Measurements from ENCODE around the gene ADAMTS3. TPM values are rescaled to one million over a fixed set of nuclear protein-coding genes. Genes with fewer than 3 reads are reported as not detected.

ADAMTS3 gene
- total and polyA plus RNA-seq, 12 donors: 1.0 to 13.1 (median 2.2) TPM

DNA sequence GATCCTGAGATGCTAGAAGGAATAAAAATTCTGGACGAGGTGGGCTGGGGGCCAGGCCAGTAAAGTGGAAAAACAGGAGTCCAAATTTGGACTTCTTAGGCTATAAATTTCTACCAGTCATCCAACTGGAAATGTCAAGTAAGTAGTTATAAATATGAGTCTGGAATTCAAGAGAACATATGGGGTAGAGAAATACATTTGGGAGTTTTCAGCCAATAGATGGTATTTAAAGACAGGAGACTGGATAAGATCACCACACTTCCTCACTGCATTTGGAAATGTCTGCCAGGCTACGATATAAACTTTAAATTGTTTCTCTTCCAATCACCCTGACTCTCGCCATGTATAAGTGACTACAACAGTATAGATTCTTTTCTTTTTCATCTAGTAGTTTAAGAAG is 294.8 kb downstream of the ADAMTS3 start:
- intact Hi-C loops (cut with DNase I): no loop called here
- TF ChIP-seq, protein P1, sequence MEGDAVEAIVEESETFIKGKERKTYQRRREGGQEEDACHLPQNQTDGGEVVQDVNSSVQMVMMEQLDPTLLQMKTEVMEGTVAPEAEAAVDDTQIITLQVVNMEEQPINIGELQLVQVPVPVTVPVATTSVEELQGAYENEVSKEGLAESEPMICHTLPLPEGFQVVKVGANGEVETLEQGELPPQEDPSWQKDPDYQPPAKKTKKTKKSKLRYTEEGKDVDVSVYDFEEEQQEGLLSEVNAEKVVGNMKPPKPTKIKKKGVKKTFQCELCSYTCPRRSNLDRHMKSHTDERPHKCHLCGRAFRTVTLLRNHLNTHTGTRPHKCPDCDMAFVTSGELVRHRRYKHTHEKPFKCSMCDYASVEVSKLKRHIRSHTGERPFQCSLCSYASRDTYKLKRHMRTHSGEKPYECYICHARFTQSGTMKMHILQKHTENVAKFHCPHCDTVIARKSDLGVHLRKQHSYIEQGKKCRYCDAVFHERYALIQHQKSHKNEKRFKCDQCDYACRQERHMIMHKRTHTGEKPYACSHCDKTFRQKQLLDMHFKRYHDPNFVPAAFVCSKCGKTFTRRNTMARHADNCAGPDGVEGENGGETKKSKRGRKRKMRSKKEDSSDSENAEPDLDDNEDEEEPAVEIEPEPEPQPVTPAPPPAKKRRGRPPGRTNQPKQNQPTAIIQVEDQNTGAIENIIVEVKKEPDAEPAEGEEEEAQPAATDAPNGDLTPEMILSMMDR (IDR thresholded peaks at IDR 0.05): no peak
- no peak for TF ChIP-seq POLR2A (IDR thresholded peaks at IDR 0.05)
- Histone ChIP-seq H3K4me3 (no peak overlapping the region), H3K36me3 (replicated peaks in 1 of 2) (no peaks in the 10 kb centered on the region), H3K27me3 (no peaks in the 10 kb centered on the region), H3K9me3 (replicated peaks in 1 of 3) (no peaks in the 10 kb centered on the region), H3K4me1 (replicated peaks in 1 of 2) (no peaks in the 10 kb centered on the region), H3K27ac (no peak overlapping the region)
- WGBS, 4 donors: 67 to 78% (median 72%) methylated on average over 3 of the region's 3 CpGs
- no peak for DNase-seq

DNA sequence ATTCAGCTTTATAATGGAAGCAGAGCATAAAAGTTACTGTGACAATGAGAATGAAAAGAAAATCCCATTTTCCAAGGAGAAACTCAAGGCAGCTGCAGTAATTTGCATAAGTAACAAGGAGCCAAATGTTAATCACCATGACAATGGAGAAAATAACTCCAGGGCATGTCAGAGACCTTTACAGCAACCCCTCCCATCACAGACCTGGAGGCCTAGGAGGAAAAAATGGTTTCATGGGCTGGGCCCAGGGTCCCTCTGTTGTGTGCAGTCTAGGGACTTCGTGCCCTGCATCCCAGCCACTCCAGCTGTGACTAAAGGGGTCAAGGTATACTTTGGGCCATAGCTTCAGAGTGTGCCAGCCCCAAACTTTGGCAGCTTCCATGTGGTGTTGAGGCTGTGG is 313.8 kb downstream of the ADAMTS3 start:
- DNase-seq: no peak
- WGBS, 4 donors: 50 to 100% (median 75%) methylated on average over 1 of the region's 1 CpG
- TF ChIP-seq, protein P1 (IDR thresholded peaks at IDR 0.05): no peak
- TF ChIP-seq POLR2A (IDR thresholded peaks at IDR 0.05): no peak
- Histone ChIP-seq H3K9me3 (replicated peaks in 1 of 3) (no peaks in the 10 kb centered on the region), H3K27ac (no peak overlapping the region), H3K4me1 (replicated peaks in 1 of 2) (no peaks in the 10 kb centered on the region), H3K36me3 (replicated peaks in 1 of 2) (no peaks in the 10 kb centered on the region), H3K4me3 (no peak overlapping the region), H3K27me3 (no peaks in the 10 kb centered on the region)
- intact Hi-C loops (cut with DNase I): no loop called here

DNA sequence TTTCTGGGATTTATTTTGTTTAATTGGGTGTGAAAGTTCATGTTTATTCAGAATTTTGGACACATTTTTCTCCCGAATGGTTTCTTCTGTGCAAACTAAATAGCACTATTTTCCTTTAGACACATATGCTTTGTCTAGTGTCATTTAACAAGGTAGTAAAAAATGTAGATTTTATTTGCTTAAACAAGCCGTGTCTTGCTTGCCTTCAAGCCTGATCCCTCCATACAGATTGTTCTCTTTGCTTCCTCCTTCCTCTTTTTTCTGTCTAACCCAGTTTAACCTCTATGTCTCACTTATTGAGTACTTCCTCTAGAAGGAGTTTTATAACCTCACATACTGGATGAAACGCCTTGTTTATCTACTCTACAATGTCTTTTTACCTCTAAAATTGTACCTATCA is 325.4 kb downstream of the ADAMTS3 start:
- no peaks in the 10 kb centered on the region for H3K4me1 ChIP-seq (replicated peaks in 1 of 2)
- H3K9me3 ChIP-seq (replicated peaks in 1 of 3): no peaks in the 10 kb centered on the region
- no peak overlapping the region for H3K4me3 ChIP-seq
- WGBS, 4 donors: 35 to 53% (median 41%) methylated on average over 3 of the region's 3 CpGs
- no peaks in the 10 kb centered on the region for H3K27me3 ChIP-seq
- intact Hi-C loops (cut with DNase I): no loop called here
- no peak for TF ChIP-seq POLR2A (IDR thresholded peaks at IDR 0.05)
- TF ChIP-seq, protein P1 (IDR thresholded peaks at IDR 0.05): no peak
- DNase-seq: no peak
- no peaks in the 10 kb centered on the region for H3K36me3 ChIP-seq (replicated peaks in 1 of 2)
- no peak overlapping the region for H3K27ac ChIP-seq

DNA sequence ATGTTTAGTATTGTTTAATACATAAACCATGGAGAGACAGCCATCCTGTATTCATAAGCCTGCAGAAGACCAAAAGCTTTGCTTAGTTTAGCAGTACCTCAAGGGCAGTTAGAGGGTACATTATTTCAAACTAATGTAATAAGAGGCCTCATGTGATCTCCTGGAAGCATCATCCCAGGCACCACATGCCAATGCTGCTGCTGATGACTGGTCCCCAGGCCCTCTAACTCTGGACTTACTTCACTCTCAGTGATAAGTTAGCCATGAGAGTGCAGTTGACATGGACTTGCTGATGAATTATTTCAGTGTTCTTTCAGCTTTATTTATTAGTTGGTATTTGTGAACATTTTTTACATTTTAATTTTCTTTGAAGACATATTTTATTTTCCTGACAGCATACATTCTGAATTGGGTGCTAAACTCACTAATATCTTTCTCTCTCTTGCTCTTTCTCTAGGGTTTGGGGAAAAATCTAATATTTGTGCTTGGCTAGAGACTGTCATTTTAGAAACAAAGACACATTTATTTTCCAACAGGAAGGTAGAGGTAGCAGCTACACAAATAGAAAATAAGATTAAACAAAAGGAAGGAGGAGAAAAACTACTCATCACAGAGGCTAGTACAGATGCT is 329.4 kb downstream of the ADAMTS3 start:
- Histone ChIP-seq H3K36me3 (replicated peaks in 1 of 2) (no peaks in the 10 kb centered on the region), H3K4me3 (no peak overlapping the region), H3K27me3 (no peaks in the 10 kb centered on the region), H3K9me3 (replicated peaks in 1 of 3) (no peaks in the 10 kb centered on the region), H3K27ac (no peak overlapping the region), H3K4me1 (replicated peaks in 1 of 2) (no peaks in the 10 kb centered on the region)
- intact Hi-C loops (cut with DNase I): no loop called here
- TF ChIP-seq, protein P1 (IDR thresholded peaks at IDR 0.05): no peak
- TF ChIP-seq POLR2A (IDR thresholded peaks at IDR 0.05): no peak
- DNase-seq: no peak
